ENCODE data around the gene CLCN5. TPM values are rescaled to one million over a fixed set of nuclear protein-coding genes. Genes with fewer than 3 reads are reported as not detected.

Gene CLCN5
- total and polyA plus RNA-seq, 10 of the 15 experiments (the other 5 are each of a cell fraction or from before 2014, with no cell fraction given), result 0.33 to 3.8 (median 2.6) TPM

- TF ChIP-seq PKNOX1 (IDR thresholded peaks at IDR 0.05) (no peak), NRF1 (conservative IDR thresholded peaks at IDR 0.05; ENCODE audit: low read depth, low read length) (no peak), TCF7 (IDR thresholded peaks at IDR 0.05; ENCODE audit: borderline replicate concordance) (no peak), BCL11A (IDR thresholded peaks at IDR 0.05; ENCODE audit: low read depth, low read length) (no peak), ESRRA (IDR thresholded peaks at IDR 0.05; ENCODE audit: low read length) (no peak)
These were observed 174.7 kb downstream of the CLCN5 start (continued) for GRCh38 chrX:50097071-50097470.

GRCh38 chrX:50098241-50098640 lies 175.8 kb downstream of the CLCN5 start:
- CTCF ChIA-PET, result interaction anchor here (0.7 to 1.5 kb wide), 2 partner anchors 20 to 110 kb away, joined by 3 read pairs; no protein-coding TSS in a partner anchor
- in situ Hi-C loops (cut with MboI), result no loop called here

More at GRCh38 chrX:50098241-50098640, 175.8 kb downstream of the CLCN5 start:
- FAIRE-seq, result no peak
- Histone ChIP-seq H3K36me3 (ENCODE audit: control insufficient read depth in 2 of 2, insufficient read depth in 2 of 2, low read length in 1 of 2) (no peaks in the 10 kb centered on the region), H3K9me3 (replicated peaks; ENCODE audit: control insufficient read depth, insufficient read depth, low read length) (no peaks in the 10 kb centered on the region), H2AFZ (ENCODE audit: control insufficient read depth, low read depth, low read length) (no peak overlapping the region), H4K20me1 (ENCODE audit: control insufficient read depth, insufficient read depth) (no peaks in the 10 kb centered on the region), H3K4me2 (ENCODE audit: control insufficient read depth, insufficient read depth) (no peak overlapping the region), H3K27ac (ENCODE audit: control insufficient read depth, insufficient read depth) (no peak overlapping the region), H3K79me2 (ENCODE audit: control insufficient read depth, insufficient read depth, low read length) (no peaks in the 10 kb centered on the region), H3K9ac (ENCODE audit: control insufficient read depth, insufficient read depth, low read length) (no peak overlapping the region), H3K4me1 (ENCODE audit: control insufficient read depth, insufficient read depth, low read length) (no peaks in the 10 kb centered on the region), H3K4me3 (no peak overlapping the region), H3K27me3 (replicated peaks in 1 of 2; ENCODE audit: control insufficient read depth in 2 of 2, insufficient read depth in 2 of 2, low read length in 1 of 2) (no peaks in the 10 kb centered on the region)
- no peak for TF ChIP-seq NR2C1 (IDR thresholded peaks at IDR 0.05)
- no peak for TF ChIP-seq CEBPZ (IDR thresholded peaks at IDR 0.05; ENCODE audit: low read depth, low read length)
- TF ChIP-seq NFYA (IDR thresholded peaks at IDR 0.05; ENCODE audit: borderline replicate concordance, low read depth, low read length), result no peak
- TF ChIP-seq STAT1 (conservative IDR thresholded peaks at IDR 0.05), result no peak
- TF ChIP-seq HSF1 (IDR thresholded peaks at IDR 0.05; ENCODE audit: low read depth, low read length), result no peak
- no peak for TF ChIP-seq HCFC1 (IDR thresholded peaks at IDR 0.05; ENCODE audit: low read length)
- no peak for TF ChIP-seq USF2 (IDR thresholded peaks at IDR 0.05; ENCODE audit: borderline replicate concordance, low read depth, low read length)
- BruUV-seq (replicated peaks), result no TSS peak
- SMC1A ChIA-PET (ENCODE audit: uncharacterized antibody, unreplicated experiment), result interaction anchor here (0.6 kb wide), 1 partner anchor 103 kb away, joined by 3 read pairs; no protein-coding TSS in a partner anchor
- WGBS (ENCODE audit: insufficient coverage, insufficient replicate concordance, low lambda C conversion rate, missing lambda C conversion rate), result 42% methylated on average over 3 of the region's 3 CpGs
- intact Hi-C loops (cut with micrococcal nuclease; ENCODE audit: unreplicated experiment), result no loop called here
- RAD21 ChIA-PET (ENCODE audit: unreplicated experiment), result no interaction called here
- DNase-seq (ENCODE audit: low read depth, low spot score), result no peak
- ATAC-seq, result no peak
- POLR2A ChIA-PET, result no interaction called here
